ENCODE data around the gene SWT1. TPM values are rescaled to one million over a fixed set of nuclear protein-coding genes. Genes with fewer than 3 reads are reported as not detected.

The SWT1 gene
- total and polyA plus RNA-seq, 2 of the 4 experiments (the other 2 are of a cell fraction): 0.82 to 2.7 TPM

Small RNA genes within 50 kb of the gene (microRNA-seq; reads per million reads assigned to microRNA genes)
- gene RF00019 (ENCODE audit: insufficient read depth, insufficient read length): not detected

Small RNA genes within 50 kb of the gene (small RNA-seq; reads per million reads assigned to genes)
- 0 reads per million in 5 experiments for gene RF00019

Other genes with a start within 250 kb of the SWT1 start
- gene NIBAN1, start 182.7 kb upstream of the SWT1 start, total RNA-seq (2012; rRNA removed): 10.0 and 10.3 TPM in 2 replicates
- gene NIBAN1, start 182.7 kb upstream of the SWT1 start, polyA plus RNA-seq (2012; rRNA removed): 3.2 and 4.0 TPM in 2 replicates
- gene RNF2, start 111.6 kb upstream of the SWT1 start, total RNA-seq (2012; rRNA removed): 39.7 and 48.8 TPM in 2 replicates
- 20.9 and 22.6 TPM in 2 replicates for gene RNF2, start 111.6 kb upstream of the SWT1 start, polyA plus RNA-seq (2012; rRNA removed)
- gene TRMT1L, start 214 bp upstream of the SWT1 start, total RNA-seq (2012; rRNA removed): 21.9 and 25.3 TPM in 2 replicates
- 8.6 and 11.0 TPM in 2 replicates for gene TRMT1L, start 214 bp upstream of the SWT1 start, polyA plus RNA-seq (2012; rRNA removed)
- 26.7 and 41.9 TPM in 2 replicates for gene IVNS1ABP, start 160.1 kb downstream of the SWT1 start, total RNA-seq (2012; rRNA removed)
- 18.3 and 21.8 TPM in 2 replicates for gene IVNS1ABP, start 160.1 kb downstream of the SWT1 start, polyA plus RNA-seq (2012; rRNA removed)

Data from IMR-90 (cell line).